Activated CD4-positive, alpha-beta T cell treated with anti-CD3 and anti-CD28 coated beads for 36 hours (primary cell): ENCODE data around the gene GPR107. TPM values are rescaled to one million over a fixed set of nuclear protein-coding genes. Genes with fewer than 3 reads are reported as not detected.

Source experiments
- ATAC-seq: fragments of 200-7000 bp; cut with Tn5 transposase; one replicate; pipeline ENCODE4 v1.10.0; 2021; ENCODE audit warnings: mild to moderate bottlenecking, moderate library complexity
- CTCF ChIA-PET: fragments of 350-600 bp; sonication (Branson Sonifier 250); formaldehyde crosslinking; loops from one replicate; lab custom pipeline; 2021; ENCODE audit warnings: antibody characterized with exemption; lab: Charles Lee
- POLR2A ChIA-PET: fragments of 350-600 bp; sonication (Branson Sonifier 250); formaldehyde crosslinking; loops from one replicate; lab custom pipeline; 2021; ENCODE audit warnings: antibody characterized with exemption, inconsistent platforms; lab: Charles Lee
- DNase-seq: peaks from one replicate; pipeline ENCODE4 v3.0.0-alpha.2; 2020
- H3K27ac Mint-ChIP-seq: one replicate; pipeline ENCODE4 v1.8.0; 2021; ENCODE audit warnings: mixed read lengths
- H3K27me3 Mint-ChIP-seq: one replicate; pipeline ENCODE4 v1.8.0; 2021; ENCODE audit warnings: mixed read lengths
- H3K36me3 Mint-ChIP-seq: one replicate; pipeline ENCODE4 v1.8.0; 2021; ENCODE audit warnings: low read depth, mixed read lengths
- H3K4me1 Mint-ChIP-seq: one replicate; pipeline ENCODE4 v1.8.0; 2021; ENCODE audit warnings: mixed read lengths
- H3K4me3 Mint-ChIP-seq: one replicate; pipeline ENCODE4 v1.8.0; 2021; ENCODE audit warnings: mild to moderate bottlenecking, moderate library complexity, mixed read lengths
- H3K9me3 Mint-ChIP-seq: one replicate; pipeline ENCODE4 v1.8.0; 2021; ENCODE audit warnings: low read depth, mixed read lengths
- intact Hi-C, 2 experiments: fragments of 100-400 bp; cut with DNase I in 1 of 2; cut with micrococcal nuclease in 1 of 2; formaldehyde crosslinking; loops; one replicate each; pipeline versions ENCODE4 v1.14.2 to v1.15.1; 2022 to 2024; cut with DNase I, micrococcal nuclease
- total RNA-seq, 2 experiments: library from RNA; stranded (reverse); gene quantifications; one replicate each; pipeline ENCODE4 v1.2.3, GENCODE V29; 2021

GPR107 gene
- total RNA-seq, 2 experiments from 2014 or later = 17.7 to 19.7 TPM

DNA sequence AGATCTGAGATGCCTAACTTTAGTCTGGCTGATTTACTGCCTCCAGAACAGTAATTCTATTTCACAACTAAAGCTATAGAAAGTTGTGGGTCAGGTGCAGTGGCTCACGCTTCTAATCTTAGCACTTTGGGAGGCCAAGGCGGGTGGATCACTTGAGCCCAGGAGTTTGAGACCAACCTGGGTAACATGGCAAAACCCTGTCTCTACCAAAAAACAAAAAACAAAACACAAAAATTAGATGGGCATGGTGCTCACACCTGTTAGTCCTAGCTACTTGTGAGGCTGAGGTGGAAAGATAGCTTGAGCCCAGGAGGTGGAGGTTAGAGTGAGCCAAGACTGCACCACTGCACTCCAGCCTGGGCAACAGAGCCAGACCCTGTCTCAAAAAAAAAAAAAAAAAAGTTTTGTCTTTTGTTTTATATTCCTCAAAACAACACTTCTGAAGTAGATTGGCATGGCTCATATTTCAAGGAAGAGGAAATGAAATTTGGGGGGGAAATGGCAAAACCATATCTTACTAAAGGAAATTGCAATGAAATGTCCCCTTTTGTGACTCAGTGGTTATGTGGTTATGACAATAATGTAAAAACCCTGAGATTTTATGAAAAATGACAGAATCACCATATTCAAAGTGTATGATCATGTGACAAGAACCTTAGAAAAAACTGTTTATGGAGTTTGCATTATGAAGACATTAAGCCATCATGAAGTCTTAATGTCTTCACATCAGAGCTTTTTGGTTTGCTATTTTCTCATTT, 26.9 kb upstream of the GPR107 start:
- ChIA-PET POLR2A (interaction anchor here (0.6 to 1.7 kb wide), 11 partner anchors 9 to 139 kb away, joined by 3 to 10 read pairs (median 4); no protein-coding TSS in a partner anchor), CTCF (interaction anchor here (0.5 to 1.6 kb wide), 6 partner anchors 10 to 70 kb away, joined by 3 to 7 read pairs (median 4); no protein-coding TSS in a partner anchor)
- H3K36me3 Mint-ChIP-seq = peaks cover 56% of the 10 kb centered on the region
- ATAC-seq (no peak), DNase-seq (no peak)
- H3K9me3 Mint-ChIP-seq = no peaks in the 10 kb centered on the region
- peak overlapping the region; percentile 92 for H3K27ac Mint-ChIP-seq
- H3K4me1 Mint-ChIP-seq = peaks cover 99% of the 10 kb centered on the region
- intact Hi-C loops = no loop called here
- peak overlapping the region; percentile 54 for H3K4me3 Mint-ChIP-seq
- no peaks in the 10 kb centered on the region for H3K27me3 Mint-ChIP-seq

DNA sequence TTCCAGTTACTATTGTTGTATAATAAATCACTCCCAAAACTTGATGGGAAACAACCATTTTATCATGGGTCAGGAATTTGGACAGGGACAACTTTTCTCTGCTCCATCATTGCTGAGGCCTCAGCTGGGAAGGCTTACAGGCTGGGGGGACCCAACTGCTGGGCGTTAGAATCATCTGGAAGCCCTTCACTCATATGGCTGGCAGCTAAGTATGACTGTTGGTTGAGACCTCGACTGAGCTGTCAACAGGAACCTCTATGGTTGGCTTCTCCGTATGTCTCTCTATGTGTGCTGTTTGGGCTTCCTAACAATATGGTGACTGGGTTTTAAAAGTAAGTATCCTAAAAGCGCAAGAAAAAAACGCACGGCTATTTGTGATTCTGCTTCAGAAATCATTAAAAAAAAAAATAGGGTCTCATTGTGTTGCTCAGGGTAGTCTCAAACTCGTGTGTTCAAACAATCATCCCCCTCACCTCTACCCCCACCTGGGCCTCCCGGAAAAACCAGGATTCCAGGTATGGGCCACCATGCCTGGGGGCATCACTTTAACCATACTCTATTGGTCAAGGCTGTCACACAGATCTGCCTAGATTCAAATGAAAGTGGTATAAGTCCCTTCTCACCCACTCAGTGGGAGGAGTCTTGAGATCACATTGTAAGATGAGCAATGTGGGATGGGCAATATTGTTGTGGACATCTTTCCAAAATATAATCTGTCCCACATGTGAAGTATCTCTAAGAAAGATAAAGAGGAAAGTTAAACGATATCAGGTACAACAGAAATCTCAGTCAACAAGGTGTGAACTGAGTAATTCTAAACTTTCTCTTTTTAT, 26.0 kb upstream of the GPR107 start:
- peaks cover 99% of the 10 kb centered on the region for H3K4me1 Mint-ChIP-seq
- ChIA-PET CTCF (interaction anchor here (0.5 to 2.8 kb wide), 8 partner anchors 8 to 71 kb away, joined by 3 to 17 read pairs (median 4); no protein-coding TSS in a partner anchor), POLR2A (interaction anchor here (0.6 to 3.6 kb wide), 11 partner anchors 10 to 158 kb away, joined by 3 to 32 read pairs (median 5); partner anchors contain the start of gene FNBP1)
- DNase-seq (no peak), ATAC-seq (no peak)
- intact Hi-C loops = loop anchor here in 1 of 2 experiments (1.0 kb wide), 1 partner anchor 7 kb away; no protein-coding TSS in a partner anchor
- no peaks in the 10 kb centered on the region for H3K27me3 Mint-ChIP-seq
- peak overlapping the region; percentile 44 for H3K4me3 Mint-ChIP-seq
- peak overlapping the region; percentile 92 for H3K27ac Mint-ChIP-seq
- no peaks in the 10 kb centered on the region for H3K9me3 Mint-ChIP-seq
- H3K36me3 Mint-ChIP-seq = peaks cover 56% of the 10 kb centered on the region

DNA sequence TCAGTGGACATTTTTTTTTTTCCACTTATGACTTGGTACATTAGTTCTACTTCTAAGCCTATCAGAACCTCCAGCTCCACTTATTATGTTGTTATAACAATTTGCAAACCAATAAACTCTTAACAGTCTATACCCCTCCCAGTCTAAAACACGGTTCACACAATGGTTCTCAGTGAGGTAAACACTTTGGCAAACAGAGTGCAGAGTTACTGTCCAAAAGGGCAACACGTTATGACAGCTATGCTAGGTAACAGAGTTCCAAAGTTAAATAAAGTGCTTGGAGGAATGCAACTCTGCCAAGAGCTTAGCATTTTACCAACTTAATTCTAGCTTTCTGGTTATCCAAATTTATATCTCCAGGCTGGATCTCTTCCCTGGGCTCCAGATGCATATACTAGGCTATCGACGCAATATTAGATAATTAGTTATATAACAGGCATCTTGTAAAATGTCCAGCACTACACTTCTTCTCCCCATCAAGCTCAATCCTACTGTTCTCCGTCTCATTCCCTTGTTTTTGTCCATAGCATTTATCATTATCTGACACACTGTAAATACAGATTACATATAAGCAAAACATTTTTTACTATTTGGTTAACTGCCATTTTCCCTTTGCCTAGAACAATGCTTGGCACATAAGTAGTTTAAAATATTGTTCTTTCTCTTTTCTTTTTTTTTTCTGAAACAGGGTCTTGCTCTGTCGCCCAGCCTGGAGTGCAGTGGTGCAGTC, 25.0 kb upstream of the GPR107 start:
- ChIA-PET CTCF (interaction anchor here (0.7 to 2.8 kb wide), 8 partner anchors 9 to 72 kb away, joined by 3 to 17 read pairs (median 4); no protein-coding TSS in a partner anchor), POLR2A (interaction anchor here (0.6 to 3.6 kb wide), 17 partner anchors 9 to 159 kb away, joined by 3 to 32 read pairs (median 7); partner anchors contain the start of gene FNBP1)
- peaks cover 62% of the 10 kb centered on the region for H3K36me3 Mint-ChIP-seq
- intact Hi-C loops = loop anchor here (1.0 kb wide), 4 partner anchors 8 to 36 kb away; no protein-coding TSS in a partner anchor
- no peaks in the 10 kb centered on the region for H3K9me3 Mint-ChIP-seq
- no peaks in the 10 kb centered on the region for H3K27me3 Mint-ChIP-seq
- peak overlapping the region; percentile 44 for H3K4me3 Mint-ChIP-seq
- ATAC-seq (no peak), DNase-seq (no peak)
- peaks cover 98% of the 10 kb centered on the region for H3K4me1 Mint-ChIP-seq
- peak overlapping the region; percentile 92 for H3K27ac Mint-ChIP-seq

DNA sequence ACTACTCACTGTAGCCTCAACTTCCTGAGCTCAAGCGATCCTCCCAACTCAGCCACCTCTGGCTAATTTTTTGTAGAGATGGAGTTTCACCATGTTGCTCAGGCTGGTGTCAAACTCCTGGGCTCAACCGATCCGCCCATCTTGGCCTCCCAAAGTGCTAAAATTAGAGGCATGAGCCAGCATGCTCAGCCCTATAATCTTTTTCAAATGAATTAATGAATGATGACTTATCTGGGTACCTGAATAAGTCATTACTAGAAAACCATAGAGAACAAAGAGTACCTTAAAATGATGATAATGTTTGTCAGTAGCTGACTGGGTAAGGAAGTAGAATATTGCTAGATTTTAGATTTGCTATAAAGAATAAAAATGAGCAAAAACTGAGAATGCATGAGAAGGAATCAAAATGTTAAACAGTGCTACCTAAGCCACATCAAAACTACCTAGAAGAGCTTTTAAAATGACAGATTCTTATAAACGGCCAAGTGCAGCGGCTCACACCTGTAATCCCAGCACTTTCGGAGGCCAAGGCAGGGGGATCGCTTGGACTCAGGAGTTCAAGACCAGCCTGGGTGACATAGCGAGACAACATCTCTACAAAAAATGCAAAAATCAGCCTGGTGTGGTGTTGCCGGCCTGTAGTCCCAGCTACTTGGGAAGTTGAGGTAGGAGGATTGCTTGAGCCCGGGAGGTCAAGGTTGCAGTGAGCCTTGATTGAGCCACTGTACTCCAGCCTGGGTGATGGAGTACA, 24.3 kb upstream of the GPR107 start:
- Mint-ChIP-seq H3K4me1 (peaks cover 98% of the 10 kb centered on the region), H3K9me3 (no peaks in the 10 kb centered on the region), H3K36me3 (peaks cover 62% of the 10 kb centered on the region), H3K27ac (peak overlapping the region; percentile 92), H3K4me3 (peak overlapping the region; percentile 44), H3K27me3 (no peaks in the 10 kb centered on the region)
- peak; percentile 45 for ATAC-seq
- intact Hi-C loops = loop anchor here (1.0 kb wide), 4 partner anchors 9 to 37 kb away; no protein-coding TSS in a partner anchor
- ChIA-PET POLR2A (interaction anchor here (0.7 to 3.6 kb wide), 17 partner anchors 9 to 142 kb away, joined by 3 to 32 read pairs (median 7); partner anchors contain the start of gene FNBP1), CTCF (interaction anchor here (0.8 to 2.8 kb wide), 7 partner anchors 8 to 72 kb away, joined by 3 to 17 read pairs (median 5); no protein-coding TSS in a partner anchor)
- DNase-seq = peak; percentile 70

DNA sequence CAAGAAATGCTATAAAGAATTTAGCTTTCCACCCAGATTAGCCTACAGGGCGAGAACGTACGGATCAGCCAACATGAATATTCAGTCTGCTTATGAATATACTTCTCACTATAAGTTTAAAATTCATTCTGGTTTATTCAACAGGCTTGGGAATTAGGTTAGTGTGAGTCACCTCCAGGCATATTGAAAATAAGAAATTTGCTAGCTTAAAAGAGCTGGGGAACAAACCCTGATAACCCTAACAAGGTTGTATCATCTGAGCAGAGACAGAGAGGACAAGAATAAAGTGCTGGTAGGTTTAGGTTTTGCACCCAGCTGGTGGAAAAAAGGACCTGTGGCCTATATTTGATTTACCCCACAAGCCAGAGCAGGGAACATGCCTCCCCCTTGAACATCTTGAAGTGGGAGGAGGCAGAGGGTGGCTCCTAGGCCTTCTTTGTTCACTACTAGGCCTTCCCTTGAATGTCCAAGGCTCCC, 23.0 kb upstream of the GPR107 start:
- intact Hi-C loops = no loop called here
- H3K9me3 Mint-ChIP-seq = no peaks in the 10 kb centered on the region
- ATAC-seq = peak; percentile 20
- ChIA-PET CTCF (interaction anchor here (0.6 to 2.5 kb wide), 12 partner anchors 10 to 144 kb away, joined by 3 to 12 read pairs (median 4); no protein-coding TSS in a partner anchor), POLR2A (interaction anchor here (0.8 to 3.6 kb wide), 13 partner anchors 9 to 142 kb away, joined by 3 to 32 read pairs (median 4); partner anchors contain the start of gene FNBP1)
- H3K4me3 Mint-ChIP-seq = peak overlapping the region; percentile 44
- no peaks in the 10 kb centered on the region for H3K27me3 Mint-ChIP-seq
- DNase-seq = no peak
- peaks cover 98% of the 10 kb centered on the region for H3K4me1 Mint-ChIP-seq
- H3K27ac Mint-ChIP-seq = peak overlapping the region; percentile 92
- peaks cover 63% of the 10 kb centered on the region for H3K36me3 Mint-ChIP-seq

DNA sequence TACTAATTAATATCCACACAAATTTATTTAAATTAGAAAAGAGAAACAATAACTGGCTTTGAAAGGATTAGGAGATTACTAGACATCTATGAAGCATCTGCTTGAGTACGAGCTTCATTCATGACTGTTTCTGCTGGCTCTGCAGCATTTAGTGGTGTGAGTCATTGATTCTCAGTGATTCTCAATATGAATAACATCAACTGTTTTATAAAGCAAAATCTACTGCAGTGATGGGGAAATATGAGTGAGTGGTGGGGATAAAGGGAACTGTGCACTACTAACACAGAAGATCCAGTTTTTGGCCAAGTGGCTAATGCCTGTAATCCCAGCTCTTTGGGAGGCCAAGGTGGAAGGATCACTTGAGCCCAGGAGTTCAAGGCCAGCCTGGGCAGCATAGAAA, 19.1 kb upstream of the GPR107 start:
- DNase-seq = peak; percentile 62
- peak overlapping the region; percentile 61 for H3K4me3 Mint-ChIP-seq
- ChIA-PET POLR2A (interaction anchor here (0.6 to 2.6 kb wide), 11 partner anchors 9 to 148 kb away, joined by 3 to 11 read pairs (median 6); no protein-coding TSS in a partner anchor), CTCF (interaction anchor here (0.9 to 2.0 kb wide), 8 partner anchors 12 to 149 kb away, joined by 3 to 6 read pairs (median 4); no protein-coding TSS in a partner anchor)
- ATAC-seq = peak; percentile 54
- no peaks in the 10 kb centered on the region for H3K27me3 Mint-ChIP-seq
- peaks cover 58% of the 10 kb centered on the region for H3K36me3 Mint-ChIP-seq
- no peaks in the 10 kb centered on the region for H3K9me3 Mint-ChIP-seq
- peaks cover 88% of the 10 kb centered on the region for H3K4me1 Mint-ChIP-seq
- peak overlapping the region; percentile 100 for H3K27ac Mint-ChIP-seq
- intact Hi-C loops = loop anchor here in 1 of 2 experiments (1.0 to 2.0 kb wide), 2 partner anchors 13 to 18 kb away; no protein-coding TSS in a partner anchor

DNA sequence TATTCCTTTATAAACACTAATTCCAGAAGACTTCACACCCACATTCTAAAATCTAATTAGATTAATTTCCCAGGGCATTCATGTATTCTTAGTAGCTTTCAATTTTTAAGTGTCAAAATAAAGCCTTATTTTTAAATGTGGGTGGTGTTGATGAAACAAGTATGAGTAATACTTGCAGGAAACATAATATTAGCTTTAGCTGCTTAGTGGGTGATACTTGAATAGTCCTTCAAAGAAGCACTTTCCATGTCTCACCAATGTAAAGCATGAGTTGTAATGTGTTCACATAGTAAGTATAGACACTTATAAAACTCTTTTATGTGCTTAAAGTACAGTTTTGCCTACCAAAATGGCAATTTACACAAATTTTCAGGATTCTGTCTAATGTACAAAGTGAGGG, 17.6 kb upstream of the GPR107 start:
- ChIA-PET CTCF (interaction anchor here (0.7 to 2.0 kb wide), 5 partner anchors 13 to 145 kb away, joined by 3 to 6 read pairs (median 5); no protein-coding TSS in a partner anchor), POLR2A (interaction anchor here (0.9 to 2.6 kb wide), 9 partner anchors 10 to 103 kb away, joined by 3 to 7 read pairs (median 5); no protein-coding TSS in a partner anchor)
- peak; percentile 31 for ATAC-seq
- intact Hi-C loops = loop anchor here in 1 of 2 experiments (2.0 to 5.0 kb wide), 2 partner anchors 13 to 89 kb away; no protein-coding TSS in a partner anchor
- Mint-ChIP-seq H3K27ac (peak overlapping the region; percentile 100), H3K27me3 (no peaks in the 10 kb centered on the region), H3K4me1 (peaks cover 73% of the 10 kb centered on the region), H3K36me3 (peaks cover 71% of the 10 kb centered on the region), H3K4me3 (peak overlapping the region; percentile 100), H3K9me3 (no peaks in the 10 kb centered on the region)
- DNase-seq = no peak

DNA sequence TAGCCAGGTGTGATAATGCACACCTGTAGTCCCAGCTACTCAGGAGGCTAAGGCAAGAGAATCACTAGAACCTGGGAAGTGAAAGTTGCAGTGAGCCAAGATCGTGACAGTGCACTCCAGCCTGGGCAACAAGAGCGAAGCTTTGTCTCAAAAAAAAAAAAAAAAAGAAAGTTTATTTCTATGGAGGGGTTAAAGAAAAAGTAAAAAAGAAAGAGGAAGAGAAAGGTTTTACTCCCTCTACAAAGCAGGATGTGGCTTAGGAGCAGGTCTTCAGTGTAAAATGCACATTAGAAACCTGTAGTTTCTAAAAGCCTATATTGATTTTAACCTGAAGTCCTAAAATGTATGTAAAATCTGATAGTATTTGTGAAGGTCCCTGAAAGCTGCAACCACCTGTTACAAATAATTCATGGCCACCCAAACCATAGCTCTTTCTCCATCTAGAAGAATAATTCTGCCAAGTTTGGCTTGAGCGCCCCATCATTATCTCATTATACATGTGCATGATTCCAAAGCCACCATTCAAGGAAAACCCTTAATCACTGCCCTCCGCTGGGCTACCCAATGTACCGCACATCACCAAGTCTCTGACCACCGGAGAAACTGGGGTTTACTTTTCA, 14.1 kb upstream of the GPR107 start:
- Mint-ChIP-seq H3K9me3 (no peaks in the 10 kb centered on the region), H3K4me3 (peak overlapping the region; percentile 100), H3K4me1 (peaks cover 54% of the 10 kb centered on the region), H3K27me3 (no peaks in the 10 kb centered on the region), H3K36me3 (peaks cover 62% of the 10 kb centered on the region), H3K27ac (peak overlapping the region; percentile 100)
- CTCF ChIA-PET = interaction anchor here (0.6 to 3.0 kb wide), 16 partner anchors 10 to 155 kb away, joined by 3 to 12 read pairs (median 6); partner anchors contain the start of gene GPR107
- DNase-seq (peak; percentile 41), ATAC-seq (no peak)
- intact Hi-C loops = loop anchor here (2.0 to 5.0 kb wide), 6 partner anchors 51 to 202 kb away; partner anchors contain the start of genes C9orf78 (in 1 of the 2) and USP20 (in 1 of the 2)
- POLR2A ChIA-PET = interaction anchor here (0.6 to 2.8 kb wide), 17 partner anchors 11 to 153 kb away, joined by 3 to 21 read pairs (median 5); no protein-coding TSS in a partner anchor
